HuH-7.5 (cell line): ENCODE measurements around the gene PROSER2.
A peak's percentile ranks its signal among the peaks of the same experiment; 100 is the strongest.

Source experiments
- DNase-seq: peaks from one replicate; pipeline ENCODE4 v3.0.0; 2011; ENCODE audit warnings: low spot score

Gene PROSER2

DNA sequence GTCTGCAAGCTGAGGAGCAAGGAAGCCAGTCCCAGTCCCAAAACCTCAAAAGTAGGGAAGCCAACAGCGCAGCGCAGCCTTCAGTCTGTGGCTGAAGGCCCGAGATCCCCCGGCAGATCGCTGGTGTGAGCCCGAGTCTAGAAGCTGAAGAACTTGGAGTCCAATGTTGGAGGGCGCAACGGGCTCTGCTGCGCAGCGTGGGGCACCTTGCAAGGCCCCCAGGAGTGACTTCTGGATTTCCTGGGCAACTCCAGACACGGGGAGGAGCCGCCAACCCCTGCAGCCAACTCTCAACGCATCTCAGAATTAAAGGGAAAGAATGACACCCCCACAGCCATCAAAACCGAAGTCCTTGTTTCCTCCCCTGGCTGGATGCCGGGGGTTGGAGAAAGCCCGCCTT, 18.8 kb upstream of the PROSER2 start:
- no peak for DNase-seq

GRCh38 chr10:11805792-11806191, 17.4 kb upstream of the PROSER2 start:
- DNase-seq: no peak

DNA sequence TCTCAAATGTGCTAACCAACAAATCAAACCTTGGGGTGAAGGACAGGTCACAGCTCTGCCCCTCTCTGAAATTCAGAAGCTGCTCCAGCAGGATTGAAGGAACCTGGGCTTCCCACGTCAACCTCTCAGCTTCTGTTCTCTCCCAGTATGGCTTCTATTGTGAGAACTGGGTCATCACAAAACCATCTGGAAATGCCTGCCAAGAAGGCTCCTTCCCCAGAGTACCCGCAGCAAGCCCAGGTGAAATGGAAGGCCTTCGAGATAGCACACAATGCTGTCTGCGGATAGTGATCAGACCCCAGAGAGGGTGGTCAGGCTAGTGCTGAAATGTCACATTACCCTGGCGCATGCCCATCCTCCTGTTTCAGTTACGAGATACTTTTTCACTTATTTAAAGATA, 16.4 kb upstream of the PROSER2 start:
- DNase-seq: no peak

DNA sequence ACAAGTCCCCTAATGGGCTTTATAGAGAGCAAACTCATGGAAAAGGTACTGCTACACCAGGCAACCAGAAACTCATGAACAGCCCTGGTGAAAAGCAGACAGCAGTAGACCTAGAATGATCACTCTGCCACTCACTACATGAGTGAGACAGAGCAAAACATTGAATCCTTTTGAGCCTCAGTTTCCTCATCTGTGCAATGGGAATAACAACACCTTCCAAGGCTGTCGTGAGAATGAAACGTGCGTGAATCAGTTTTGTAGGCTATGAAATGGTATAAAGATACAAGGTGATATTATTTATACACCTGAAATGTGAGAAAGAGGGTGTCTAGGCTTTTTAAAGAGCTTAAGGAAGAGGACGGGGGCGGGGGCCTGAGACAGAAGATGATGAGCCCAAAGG, 14.3 kb upstream of the PROSER2 start:
- no peak for DNase-seq

DNA sequence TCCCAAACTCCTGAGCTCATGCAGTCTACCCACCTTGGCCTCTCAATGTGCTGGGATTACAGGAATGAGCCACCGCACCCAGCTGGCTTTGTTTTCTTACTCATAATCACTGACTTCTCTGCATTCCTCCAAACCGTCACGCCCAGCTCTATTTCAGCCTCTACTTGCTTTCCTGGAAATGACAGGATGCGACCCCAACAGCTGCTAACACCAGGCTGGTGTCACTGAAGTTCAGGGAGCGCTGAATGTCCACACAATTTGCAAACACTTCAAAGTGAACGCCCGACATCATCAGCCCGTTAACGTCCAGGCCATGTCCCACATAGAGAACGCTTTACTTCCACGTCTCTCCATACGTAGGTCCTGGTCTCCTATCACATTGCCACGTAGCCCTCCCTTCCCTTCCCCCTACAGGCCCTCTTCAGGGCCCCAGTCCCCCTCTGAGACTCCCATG, 12.8 kb upstream of the PROSER2 start:
- no peak for DNase-seq

- no peak for DNase-seq
These were observed 12.2 kb upstream of the PROSER2 start for GRCh38 chr10:11810973-11811372.

GRCh38 chr10:11813177-11813576, 10.0 kb upstream of the PROSER2 start:
- no peak for DNase-seq

DNA sequence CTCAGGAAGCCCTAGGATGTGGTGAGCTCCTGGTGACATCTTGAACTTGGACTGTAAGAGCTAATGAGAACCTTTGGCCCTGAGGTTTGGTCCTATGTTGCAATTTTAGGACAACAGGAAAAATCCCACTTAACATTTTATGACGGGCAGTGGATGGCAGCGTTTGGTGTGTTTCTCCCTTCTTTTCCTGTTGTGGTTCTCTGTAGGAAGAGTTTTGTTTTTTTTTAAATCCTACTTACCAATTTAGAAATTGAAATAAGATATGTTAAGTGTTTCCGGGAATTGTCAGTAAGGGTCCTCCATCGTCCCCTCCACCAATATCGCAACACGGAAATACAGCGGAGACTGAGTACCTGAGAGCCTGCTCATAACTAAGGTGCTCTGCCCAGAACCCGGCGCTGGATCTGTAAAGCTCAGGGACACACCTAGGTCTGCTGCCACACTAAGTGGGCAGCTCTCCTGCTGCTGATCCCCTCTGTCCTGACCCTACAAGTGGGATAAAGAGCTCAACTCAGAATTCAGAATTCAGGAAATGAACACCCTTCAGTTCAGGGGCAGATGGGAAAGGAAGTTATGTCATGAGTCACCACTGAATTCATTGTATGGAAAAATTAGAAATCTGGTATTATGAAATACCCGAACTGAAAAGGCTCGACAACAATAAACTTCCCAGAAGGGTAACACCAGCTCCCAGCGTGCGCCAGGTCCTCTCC, 9.1 kb upstream of the PROSER2 start:
- DNase-seq: no peak

- DNase-seq: no peak
These were observed 4.1 kb upstream of the PROSER2 start for GRCh38 chr10:11819027-11819426.

- DNase-seq: no peak
These were observed 965 bp upstream of the PROSER2 start for GRCh38 chr10:11822026-11822756.

GRCh38 chr10:11822809-11823121, 391 bp upstream of the PROSER2 start:
- no peak for DNase-seq

GRCh38 chr10:11823989-11824346, 812 bp downstream of the PROSER2 start:
- no peak for DNase-seq

DNA sequence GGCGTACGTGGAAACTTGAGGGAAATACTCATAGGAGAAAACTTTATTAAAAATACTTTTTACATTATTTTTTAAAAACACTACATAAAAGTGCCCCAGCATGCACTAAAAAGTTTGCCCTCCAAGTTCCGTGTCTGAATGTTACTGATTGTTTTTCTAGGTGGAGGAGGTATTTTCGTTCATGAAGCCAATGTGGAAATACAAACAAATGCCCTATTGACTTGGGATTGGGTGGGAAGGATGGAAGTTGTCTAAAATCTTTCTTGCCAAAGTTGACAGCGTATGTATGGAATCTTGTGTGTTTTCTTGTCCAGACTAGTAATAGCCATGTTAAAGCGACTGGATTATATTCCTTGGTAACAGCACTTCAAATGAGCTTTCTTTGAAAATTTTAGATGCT, 1.2 kb downstream of the PROSER2 start:
- DNase-seq: peak; percentile 55

GRCh38 chr10:11824825-11825224, 1.7 kb downstream of the PROSER2 start:
- no peak for DNase-seq

- no peak for DNase-seq
These were observed 2.7 kb downstream of the PROSER2 start for GRCh38 chr10:11825796-11826414.

DNA sequence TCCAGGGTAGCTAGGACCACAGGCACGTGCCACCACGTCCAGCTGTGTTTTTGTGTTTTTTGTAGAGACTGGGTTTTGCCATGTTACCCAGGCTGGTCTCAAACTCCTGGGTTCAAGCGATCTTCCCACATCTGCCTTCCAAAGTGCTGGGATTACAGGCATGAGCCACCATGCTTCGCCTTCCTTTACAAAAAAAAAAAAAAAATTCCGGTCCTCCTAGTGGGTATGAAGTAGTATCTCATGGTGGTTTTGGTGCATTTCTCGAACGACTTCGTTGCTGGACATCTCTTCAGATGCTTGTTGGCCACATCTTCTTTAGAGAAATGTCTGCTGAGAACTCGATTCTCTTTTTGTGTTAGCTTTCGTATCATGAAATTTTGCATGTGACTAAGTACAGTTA, 3.9 kb downstream of the PROSER2 start:
- no peak for DNase-seq

- no peak for DNase-seq
These were observed 4.3 kb downstream of the PROSER2 start for GRCh38 chr10:11827414-11827813.

DNA sequence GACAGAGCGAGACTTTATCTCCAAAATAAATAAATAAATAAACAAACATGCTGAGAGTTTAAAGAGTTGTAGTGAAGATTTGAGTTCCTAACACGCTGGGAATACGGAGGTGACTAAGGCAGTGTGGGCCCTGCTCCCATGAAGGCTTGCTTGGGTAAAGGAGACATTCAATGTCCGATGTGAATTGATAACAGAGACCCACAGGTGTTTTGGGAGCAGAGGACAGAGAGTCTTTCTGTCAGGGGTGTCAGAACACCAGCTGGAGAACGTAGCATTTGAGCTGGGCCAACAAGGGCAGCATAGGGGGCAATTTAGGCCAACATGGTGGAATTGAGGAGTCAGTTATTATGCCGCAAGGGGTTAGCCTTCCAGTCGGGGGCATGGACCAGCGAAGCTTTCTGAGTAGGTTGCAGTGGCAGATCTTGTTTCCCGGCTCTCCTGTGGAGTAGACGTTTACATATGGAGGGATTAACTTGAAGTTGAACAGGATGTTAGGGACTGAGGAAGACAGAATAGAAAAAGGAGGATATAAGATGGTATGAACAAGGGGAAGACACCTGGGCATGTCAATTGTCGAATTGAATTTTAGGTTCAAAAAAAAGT, 5.6 kb downstream of the PROSER2 start:
- no peak for DNase-seq

DNA sequence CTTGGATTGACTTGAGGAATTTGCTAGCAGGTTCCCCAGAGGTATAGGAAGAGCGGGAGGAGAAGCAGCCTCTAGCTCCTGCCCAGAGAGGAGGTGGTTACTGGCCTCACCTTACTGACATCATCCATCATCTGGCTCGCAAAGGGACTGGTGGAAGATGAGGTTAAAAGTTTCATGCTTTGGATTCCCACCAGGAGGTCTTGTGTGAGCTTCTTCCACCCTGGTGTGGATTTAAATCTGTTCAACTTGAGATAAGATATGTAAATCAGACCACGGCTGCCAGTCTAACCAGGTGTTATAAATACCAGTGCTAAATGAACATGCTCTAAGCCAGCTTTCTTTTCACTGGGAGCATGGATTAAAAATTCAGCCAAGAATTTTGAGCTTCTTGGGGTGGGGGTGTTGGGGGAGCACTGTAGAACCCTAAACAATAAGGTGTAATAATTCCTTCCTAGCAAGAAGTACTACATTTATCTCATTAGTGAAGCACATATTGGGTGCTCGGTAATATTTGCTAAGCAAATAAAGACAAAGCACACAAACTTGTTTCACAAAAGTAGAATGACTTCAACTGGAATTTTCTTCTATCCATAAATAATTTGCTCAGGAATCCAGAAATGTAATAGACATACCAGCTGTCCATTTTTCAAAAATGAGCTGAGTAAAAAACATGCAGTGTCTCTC, 7.8 kb downstream of the PROSER2 start:
- DNase-seq: peak; percentile 35

DNA sequence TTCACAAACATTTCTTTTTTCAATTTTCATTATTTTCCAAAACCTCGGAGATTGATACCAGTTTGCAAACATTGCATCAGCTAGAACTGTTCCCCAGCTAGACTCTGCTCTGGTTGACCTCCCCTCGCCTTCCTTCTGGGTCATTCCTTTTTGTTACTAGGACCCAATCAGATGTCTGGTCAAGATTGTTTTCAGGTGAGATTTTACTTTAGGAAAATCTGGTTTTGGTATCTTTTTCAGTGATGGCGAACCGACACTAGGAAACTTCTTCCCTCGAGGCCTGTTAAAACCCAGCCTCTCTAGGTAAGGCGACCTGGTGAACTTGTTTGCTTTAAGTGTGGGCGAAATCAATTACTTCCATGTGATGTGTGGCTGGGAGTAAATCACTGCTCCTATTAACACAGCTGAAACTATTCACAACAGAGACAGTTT, 8.4 kb downstream of the PROSER2 start:
- peak; percentile 34 for DNase-seq

- no peak for DNase-seq
These were observed 8.9 kb downstream of the PROSER2 start for GRCh38 chr10:11832042-11832441.

DNA sequence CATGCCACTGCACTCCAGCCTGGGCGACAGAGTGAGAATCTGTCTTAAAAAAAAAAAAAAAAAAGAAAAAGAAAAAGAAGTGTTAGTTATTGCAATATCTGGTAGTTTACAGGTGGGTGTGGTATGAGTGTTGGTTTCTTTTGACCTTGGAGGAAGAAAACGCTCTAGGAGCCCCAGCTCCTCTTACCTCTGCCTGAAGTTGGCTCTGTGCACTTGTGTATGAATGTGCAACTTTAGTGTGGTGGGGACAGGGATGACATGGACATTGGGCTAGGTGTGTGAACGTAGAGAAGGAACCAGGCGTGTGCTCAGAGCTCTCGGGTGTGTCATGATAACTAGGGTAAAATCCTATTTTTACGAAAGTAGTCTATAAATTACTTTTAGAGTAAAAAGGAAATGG, 11.9 kb downstream of the PROSER2 start:
- DNase-seq: no peak
